Measurements from ENCODE around the gene SMAD2. TPM values are rescaled to one million over a fixed set of nuclear protein-coding genes. Genes with fewer than 3 reads are reported as not detected.

The SMAD2 gene
- total RNA-seq, 1 donor: 44.9 TPM

DNA sequence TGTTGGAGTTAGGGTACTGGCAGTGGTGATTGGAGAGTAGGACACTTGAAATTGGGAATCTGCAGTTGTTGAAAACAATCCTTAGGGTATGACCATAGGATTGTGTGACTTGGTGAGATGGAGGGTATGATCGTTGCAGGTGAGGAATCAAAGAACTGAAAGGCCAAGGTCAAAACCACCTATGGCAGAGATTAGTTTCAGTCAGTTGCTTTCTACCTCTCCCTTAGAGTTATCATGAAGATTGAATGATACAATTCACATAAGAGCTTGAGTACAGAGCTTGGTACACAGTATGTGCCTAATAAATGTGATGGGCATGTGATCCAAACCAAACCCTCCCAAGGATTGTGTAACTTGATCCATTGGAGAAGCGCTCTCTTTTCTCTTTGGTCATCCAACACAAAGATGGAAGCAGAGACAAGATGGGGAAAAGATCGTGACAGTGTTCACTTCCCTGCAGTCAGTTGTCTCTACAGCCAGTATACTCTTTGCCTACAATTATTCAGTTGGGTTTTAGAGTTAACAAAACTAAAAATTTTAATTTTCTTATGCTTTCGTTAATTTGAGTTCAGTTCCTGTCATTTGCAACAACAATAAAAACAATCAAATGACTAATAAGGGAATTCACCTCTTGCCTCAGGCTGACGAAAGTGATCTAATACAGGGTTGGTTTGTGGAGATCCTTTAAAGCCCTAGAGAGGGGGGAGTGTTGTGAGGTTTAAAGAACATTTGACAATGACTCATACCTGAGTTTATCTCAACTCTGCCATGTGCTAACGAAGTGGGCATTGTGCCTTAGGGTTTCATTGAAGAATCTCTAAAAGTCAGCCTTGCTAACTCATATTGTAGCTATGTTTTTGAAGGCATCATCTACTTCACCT is 14.8 kb upstream of the SMAD2 start:
- no peak for DNase-seq (ENCODE audit: insufficient read length, low spot score, missing footprints)
- no peaks in the 10 kb centered on the region for H3K36me3 ChIP-seq (ENCODE audit: insufficient read depth, low read length)
- H3K4me3 ChIP-seq (ENCODE audit: insufficient read depth, low read length): no peak overlapping the region
- H4K20me1 ChIP-seq (ENCODE audit: insufficient read depth, low read length): no peaks in the 10 kb centered on the region
- no peak overlapping the region for H2AFZ ChIP-seq (ENCODE audit: low read length)
- H3K9me3 ChIP-seq (ENCODE audit: low read depth, low read length): no peaks in the 10 kb centered on the region
- H3K27me3 ChIP-seq (ENCODE audit: insufficient read depth, low read length): peaks cover 3% of the 10 kb centered on the region
- no peak overlapping the region for H3K4me2 ChIP-seq (ENCODE audit: insufficient read depth, low read length)
- H3K79me2 ChIP-seq (ENCODE audit: insufficient read depth, low read length): no peaks in the 10 kb centered on the region
- TF ChIP-seq, protein P1, sequence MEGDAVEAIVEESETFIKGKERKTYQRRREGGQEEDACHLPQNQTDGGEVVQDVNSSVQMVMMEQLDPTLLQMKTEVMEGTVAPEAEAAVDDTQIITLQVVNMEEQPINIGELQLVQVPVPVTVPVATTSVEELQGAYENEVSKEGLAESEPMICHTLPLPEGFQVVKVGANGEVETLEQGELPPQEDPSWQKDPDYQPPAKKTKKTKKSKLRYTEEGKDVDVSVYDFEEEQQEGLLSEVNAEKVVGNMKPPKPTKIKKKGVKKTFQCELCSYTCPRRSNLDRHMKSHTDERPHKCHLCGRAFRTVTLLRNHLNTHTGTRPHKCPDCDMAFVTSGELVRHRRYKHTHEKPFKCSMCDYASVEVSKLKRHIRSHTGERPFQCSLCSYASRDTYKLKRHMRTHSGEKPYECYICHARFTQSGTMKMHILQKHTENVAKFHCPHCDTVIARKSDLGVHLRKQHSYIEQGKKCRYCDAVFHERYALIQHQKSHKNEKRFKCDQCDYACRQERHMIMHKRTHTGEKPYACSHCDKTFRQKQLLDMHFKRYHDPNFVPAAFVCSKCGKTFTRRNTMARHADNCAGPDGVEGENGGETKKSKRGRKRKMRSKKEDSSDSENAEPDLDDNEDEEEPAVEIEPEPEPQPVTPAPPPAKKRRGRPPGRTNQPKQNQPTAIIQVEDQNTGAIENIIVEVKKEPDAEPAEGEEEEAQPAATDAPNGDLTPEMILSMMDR (IDR thresholded peaks at IDR 0.05; ENCODE audit: extremely low read depth, low read depth, low read length): no peak
- H3K27ac ChIP-seq (ENCODE audit: low read depth, low read length): no peak overlapping the region
- no peaks in the 10 kb centered on the region for H3K4me1 ChIP-seq (ENCODE audit: insufficient read depth, low read length)

GRCh38 chr18:47936952-47937351 is 6.5 kb upstream of the SMAD2 start:
- no peak overlapping the region for H3K4me2 ChIP-seq (ENCODE audit: insufficient read depth, low read length)
- H3K27ac ChIP-seq (ENCODE audit: low read depth, low read length): no peak overlapping the region
- H4K20me1 ChIP-seq (ENCODE audit: insufficient read depth, low read length): no peaks in the 10 kb centered on the region
- no peak for DNase-seq (ENCODE audit: insufficient read length, low spot score, missing footprints)
- H3K4me1 ChIP-seq (ENCODE audit: insufficient read depth, low read length): no peaks in the 10 kb centered on the region
- TF ChIP-seq, protein P1 (IDR thresholded peaks at IDR 0.05; ENCODE audit: extremely low read depth, low read depth, low read length): no peak
- H3K36me3 ChIP-seq (ENCODE audit: insufficient read depth, low read length): no peaks in the 10 kb centered on the region
- H3K79me2 ChIP-seq (ENCODE audit: insufficient read depth, low read length): no peaks in the 10 kb centered on the region
- peaks cover 39% of the 10 kb centered on the region for H3K27me3 ChIP-seq (ENCODE audit: insufficient read depth, low read length)
- H2AFZ ChIP-seq (ENCODE audit: low read length): no peak overlapping the region
- no peaks in the 10 kb centered on the region for H3K9me3 ChIP-seq (ENCODE audit: low read depth, low read length)
- no peak overlapping the region for H3K4me3 ChIP-seq (ENCODE audit: insufficient read depth, low read length)

GRCh38 chr18:47935321-47936055 is 5.0 kb upstream of the SMAD2 start:
- H3K36me3 ChIP-seq (ENCODE audit: insufficient read depth, low read length): no peaks in the 10 kb centered on the region
- no peaks in the 10 kb centered on the region for H4K20me1 ChIP-seq (ENCODE audit: insufficient read depth, low read length)
- peaks cover 39% of the 10 kb centered on the region for H3K27me3 ChIP-seq (ENCODE audit: insufficient read depth, low read length)
- H3K79me2 ChIP-seq (ENCODE audit: insufficient read depth, low read length): no peaks in the 10 kb centered on the region
- TF ChIP-seq, protein P1 (IDR thresholded peaks at IDR 0.05; ENCODE audit: extremely low read depth, low read depth, low read length): no peak
- H2AFZ ChIP-seq (ENCODE audit: low read length): no peak overlapping the region
- no peak for DNase-seq (ENCODE audit: insufficient read length, low spot score, missing footprints)
- no peak overlapping the region for H3K4me2 ChIP-seq (ENCODE audit: insufficient read depth, low read length)
- peaks cover 6% of the 10 kb centered on the region for H3K4me1 ChIP-seq (ENCODE audit: insufficient read depth, low read length)
- no peak overlapping the region for H3K4me3 ChIP-seq (ENCODE audit: insufficient read depth, low read length)
- no peaks in the 10 kb centered on the region for H3K9me3 ChIP-seq (ENCODE audit: low read depth, low read length)
- H3K27ac ChIP-seq (ENCODE audit: low read depth, low read length): no peak overlapping the region

GRCh38 chr18:47932603-47933002 is 2.1 kb upstream of the SMAD2 start:
- H3K4me3 ChIP-seq (ENCODE audit: insufficient read depth, low read length): no peak overlapping the region
- no peak overlapping the region for H3K27ac ChIP-seq (ENCODE audit: low read depth, low read length)
- no peaks in the 10 kb centered on the region for H3K9me3 ChIP-seq (ENCODE audit: low read depth, low read length)
- H3K4me2 ChIP-seq (ENCODE audit: insufficient read depth, low read length): no peak overlapping the region
- DNase-seq (ENCODE audit: insufficient read length, low spot score, missing footprints): no peak
- no peak overlapping the region for H2AFZ ChIP-seq (ENCODE audit: low read length)
- peaks cover 19% of the 10 kb centered on the region for H3K27me3 ChIP-seq (ENCODE audit: insufficient read depth, low read length)
- H3K79me2 ChIP-seq (ENCODE audit: insufficient read depth, low read length): peaks cover 27% of the 10 kb centered on the region
- H3K36me3 ChIP-seq (ENCODE audit: insufficient read depth, low read length): no peaks in the 10 kb centered on the region
- H4K20me1 ChIP-seq (ENCODE audit: insufficient read depth, low read length): peaks cover 13% of the 10 kb centered on the region
- TF ChIP-seq, protein P1 (IDR thresholded peaks at IDR 0.05; ENCODE audit: extremely low read depth, low read depth, low read length): no peak
- peaks cover 18% of the 10 kb centered on the region for H3K4me1 ChIP-seq (ENCODE audit: insufficient read depth, low read length)
